ENCODE results near the gene GNG13.

Gene GNG13

DNA sequence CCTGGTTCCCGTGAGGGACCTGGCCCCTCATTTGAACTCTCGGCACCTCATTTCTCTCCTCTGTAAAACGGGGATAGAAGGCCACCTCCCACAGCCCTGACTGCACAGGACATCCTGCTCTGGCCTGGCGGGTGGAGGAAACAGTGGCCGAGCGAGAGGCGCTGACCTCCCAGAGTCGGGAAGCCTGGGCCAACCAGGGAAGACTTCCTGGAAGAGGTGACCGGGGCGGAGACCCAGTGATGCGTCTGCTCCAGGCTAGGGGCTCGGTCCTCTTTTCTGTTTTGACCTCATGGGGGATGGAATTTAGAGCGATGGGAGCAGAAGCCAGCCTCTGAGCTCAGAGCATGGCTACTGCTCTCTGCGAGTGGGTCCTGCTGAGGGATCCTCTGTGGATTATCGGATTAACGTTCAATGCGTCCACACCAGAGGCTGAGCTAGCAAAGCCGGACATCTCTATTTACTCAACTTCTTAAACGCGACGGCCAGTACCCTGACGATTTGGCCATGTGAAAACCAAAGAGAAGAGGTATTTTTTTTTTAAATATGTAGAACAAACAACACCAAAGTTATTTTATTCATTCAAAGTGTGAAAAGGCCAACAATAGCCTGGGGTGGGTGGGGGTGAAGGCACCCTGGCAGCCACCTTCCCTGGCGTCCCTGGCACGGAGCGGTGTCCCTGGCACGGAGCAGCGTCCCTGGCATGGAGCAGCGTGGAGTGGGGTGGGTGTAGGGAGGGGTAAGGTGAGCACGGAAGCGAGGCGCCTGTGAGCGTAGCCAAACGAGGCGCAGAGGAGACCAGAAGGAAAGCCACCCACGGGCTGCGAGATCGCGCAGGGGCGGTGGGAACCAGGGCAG is 49.2 kb downstream of the GNG13 start:
- TF ChIP-seq, protein P1, sequence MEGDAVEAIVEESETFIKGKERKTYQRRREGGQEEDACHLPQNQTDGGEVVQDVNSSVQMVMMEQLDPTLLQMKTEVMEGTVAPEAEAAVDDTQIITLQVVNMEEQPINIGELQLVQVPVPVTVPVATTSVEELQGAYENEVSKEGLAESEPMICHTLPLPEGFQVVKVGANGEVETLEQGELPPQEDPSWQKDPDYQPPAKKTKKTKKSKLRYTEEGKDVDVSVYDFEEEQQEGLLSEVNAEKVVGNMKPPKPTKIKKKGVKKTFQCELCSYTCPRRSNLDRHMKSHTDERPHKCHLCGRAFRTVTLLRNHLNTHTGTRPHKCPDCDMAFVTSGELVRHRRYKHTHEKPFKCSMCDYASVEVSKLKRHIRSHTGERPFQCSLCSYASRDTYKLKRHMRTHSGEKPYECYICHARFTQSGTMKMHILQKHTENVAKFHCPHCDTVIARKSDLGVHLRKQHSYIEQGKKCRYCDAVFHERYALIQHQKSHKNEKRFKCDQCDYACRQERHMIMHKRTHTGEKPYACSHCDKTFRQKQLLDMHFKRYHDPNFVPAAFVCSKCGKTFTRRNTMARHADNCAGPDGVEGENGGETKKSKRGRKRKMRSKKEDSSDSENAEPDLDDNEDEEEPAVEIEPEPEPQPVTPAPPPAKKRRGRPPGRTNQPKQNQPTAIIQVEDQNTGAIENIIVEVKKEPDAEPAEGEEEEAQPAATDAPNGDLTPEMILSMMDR (conservative IDR thresholded peaks at IDR 0.05; ENCODE audit: control insufficient read depth, insufficient read depth, low read depth, low read length): no peak
- DNase-seq (ENCODE audit: low read depth): no peak
- no peak overlapping the region for H3K4me3 ChIP-seq (ENCODE audit: control insufficient read depth, low read depth, low read length)

DNA sequence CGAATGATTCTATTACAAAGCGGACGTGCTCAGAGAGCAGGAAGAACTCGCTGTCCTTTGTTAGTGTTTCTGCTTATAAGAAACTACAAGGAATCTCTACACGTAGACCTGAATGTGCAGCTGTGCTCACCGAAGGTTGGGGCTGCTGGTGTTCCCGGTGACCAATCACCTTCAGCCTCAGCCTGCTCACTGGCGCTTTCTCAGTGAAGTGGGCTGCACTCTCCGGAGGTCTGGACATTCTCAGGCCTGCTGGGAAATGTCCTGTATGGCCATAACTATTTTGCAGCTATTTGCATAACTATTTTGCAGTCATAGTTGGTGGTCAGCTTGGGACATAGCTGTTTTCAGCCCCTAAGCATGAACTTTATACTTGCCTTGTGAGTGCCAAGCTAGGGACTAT is 50.0 kb downstream of the GNG13 start:
- no peak for DNase-seq (ENCODE audit: low read depth)
- H3K4me3 ChIP-seq (ENCODE audit: control insufficient read depth, low read depth, low read length): no peak overlapping the region
- TF ChIP-seq, protein P1 (conservative IDR thresholded peaks at IDR 0.05; ENCODE audit: control insufficient read depth, insufficient read depth, low read depth, low read length): no peak

DNA sequence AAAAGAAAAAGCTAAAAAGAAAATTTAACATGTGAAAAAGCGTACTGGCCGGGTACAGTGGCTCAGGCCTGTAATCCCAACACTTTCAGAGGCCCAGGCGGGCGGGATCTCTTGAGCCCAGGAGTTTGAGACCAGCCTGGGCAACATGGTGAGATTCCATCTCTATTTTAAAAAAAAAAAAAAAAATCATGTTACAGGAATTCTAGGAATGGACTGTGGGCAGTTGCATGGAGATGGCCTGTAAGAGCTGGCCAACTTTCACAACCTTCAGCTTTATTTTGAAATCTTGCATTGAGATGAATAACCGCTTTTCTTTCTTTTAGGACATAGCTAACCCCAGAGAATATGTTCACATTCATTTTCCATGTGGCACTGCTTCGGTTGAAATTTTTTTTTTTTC is 51.5 kb downstream of the GNG13 start:
- peak; percentile 67 for DNase-seq (ENCODE audit: low read depth)
- H3K4me3 ChIP-seq (ENCODE audit: control insufficient read depth, low read depth, low read length): no peak overlapping the region
- TF ChIP-seq, protein P1 (conservative IDR thresholded peaks at IDR 0.05; ENCODE audit: control insufficient read depth, insufficient read depth, low read depth, low read length): no peak
